ENCODE data around the gene NAV1. TPM values are rescaled to one million over a fixed set of nuclear protein-coding genes. Genes with fewer than 3 reads are reported as not detected.

NAV1 gene
- total and polyA plus RNA-seq, 9 of the 15 experiments (the other 6 are each of a cell fraction or from before 2014, with no cell fraction given) = 0.91 to 16.8 (median 3.2) TPM

- TF ChIP-seq HNRNPK (IDR thresholded peaks at IDR 0.05; ENCODE audit: low read depth, low read length, poor library complexity, severe bottlenecking) (no peak), SP2 (IDR thresholded peaks at IDR 0.05; ENCODE audit: extremely low read depth, low read depth, low read length, poor library complexity, severe bottlenecking) (no peak), CREM (IDR thresholded peaks at IDR 0.05; ENCODE audit: low read depth) (0 out of 2 replicates have a peak, but pooled peaks have one; percentile 23), NFXL1 (CRISPR knock-in tag; IDR thresholded peaks at IDR 0.05) (no peak), ARID3A (IDR thresholded peaks at IDR 0.05; ENCODE audit: borderline replicate concordance, low read depth, low read length) (no peak), CLOCK (CRISPR knock-in tag; IDR thresholded peaks at IDR 0.05; ENCODE audit: borderline replicate concordance) (0 out of 2 replicates have a peak, but pooled peaks have one; percentile 3), ELF4 (CRISPR knock-in tag; IDR thresholded peaks at IDR 0.05) (no peak), ZHX1 (conservative IDR thresholded peaks at IDR 0.05; ENCODE audit: low read length) (no peak), POLR2G (IDR thresholded peaks at IDR 0.05; ENCODE audit: low read depth, low read length) (no peak), STAT6 (CRISPR knock-in tag; IDR thresholded peaks at IDR 0.05) (no peak), PHTF2 (CRISPR knock-in tag; IDR thresholded peaks at IDR 0.05) (no peak), PRDM10 (IDR thresholded peaks at IDR 0.05; ENCODE audit: partially characterized antibody) (no peak)
Measured at GRCh38 chr1:201582705-201583442, 43.9 kb downstream of the NAV1 start (continued).

Measured in K562 (cell line).